ENCODE measurements around the gene MOGAT2.

- TF ChIP-seq POLR2A (IDR thresholded peaks at IDR 0.05), result no peak
- TF ChIP-seq CTCF (IDR thresholded peaks at IDR 0.05), result no peak
These were observed 12.1 kb upstream of the MOGAT2 start for GRCh38 chr11:75705541-75705940.

Data from Peyer's patch (tissue), 4 donors.